HG03045 (cell line): ENCODE measurements around the gene EPS8.

Source experiments
- ATAC-seq: cut with Tn5 transposase; IDR thresholded peaks from one replicate; pipeline ENCODE4 v1.9.1; 2021; ENCODE audit warnings: mild to moderate bottlenecking, moderate library complexity; ENCODE audit not compliant: unreplicated experiment

Gene EPS8

DNA sequence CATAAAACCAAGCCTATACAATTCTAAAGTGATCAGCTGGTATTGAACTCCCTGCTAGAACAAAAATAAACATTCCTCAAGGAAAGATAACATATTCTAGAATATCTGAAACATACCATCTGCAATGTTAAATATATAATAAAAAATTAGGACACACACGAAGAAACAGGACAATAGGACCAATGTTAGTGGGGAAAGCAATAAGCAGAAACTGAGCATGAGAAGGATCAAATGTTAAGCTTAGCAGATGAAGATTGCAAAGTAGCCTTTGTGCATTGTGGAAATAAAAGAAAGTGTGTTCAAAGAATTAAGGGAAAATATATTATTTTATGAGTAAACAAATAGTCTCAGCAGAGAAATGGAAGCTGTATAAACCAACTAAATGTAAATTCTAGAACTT lies 180.8 kb downstream of the EPS8 start:
- no peak for ATAC-seq

DNA sequence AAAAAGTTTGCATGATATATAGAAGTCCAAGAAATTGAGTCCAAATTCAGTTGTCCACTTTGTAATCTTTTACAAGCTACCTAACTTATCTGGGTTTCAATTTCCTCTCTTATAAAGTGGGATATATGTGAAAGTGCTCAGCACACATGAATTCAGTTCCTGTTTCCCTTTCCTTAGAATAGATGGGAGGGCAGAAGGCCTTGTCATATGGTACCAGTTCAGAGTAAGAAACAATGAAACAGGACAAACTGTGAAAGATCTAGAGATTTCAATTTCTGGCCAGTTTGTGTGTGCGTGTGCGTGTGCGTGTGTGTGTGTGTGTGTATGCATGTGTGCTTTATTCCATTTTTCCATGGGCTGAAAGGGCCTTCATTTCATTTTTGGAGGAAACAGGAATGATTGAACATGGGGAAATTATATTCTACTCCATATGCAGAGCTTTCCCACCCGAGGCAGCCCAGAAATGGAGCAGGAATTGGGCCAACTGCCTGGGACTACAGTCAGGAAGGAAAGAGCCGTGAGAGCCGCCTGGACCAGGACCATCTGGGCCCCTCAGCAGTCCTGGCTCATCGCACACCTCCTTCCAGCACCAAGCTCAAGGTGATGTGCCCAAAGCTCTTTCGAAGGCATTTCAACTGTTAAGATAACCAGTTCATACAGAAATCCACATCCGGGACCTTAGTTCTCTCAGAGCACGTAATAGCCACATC lies 183.2 kb downstream of the EPS8 start:
- ATAC-seq, result no peak

DNA sequence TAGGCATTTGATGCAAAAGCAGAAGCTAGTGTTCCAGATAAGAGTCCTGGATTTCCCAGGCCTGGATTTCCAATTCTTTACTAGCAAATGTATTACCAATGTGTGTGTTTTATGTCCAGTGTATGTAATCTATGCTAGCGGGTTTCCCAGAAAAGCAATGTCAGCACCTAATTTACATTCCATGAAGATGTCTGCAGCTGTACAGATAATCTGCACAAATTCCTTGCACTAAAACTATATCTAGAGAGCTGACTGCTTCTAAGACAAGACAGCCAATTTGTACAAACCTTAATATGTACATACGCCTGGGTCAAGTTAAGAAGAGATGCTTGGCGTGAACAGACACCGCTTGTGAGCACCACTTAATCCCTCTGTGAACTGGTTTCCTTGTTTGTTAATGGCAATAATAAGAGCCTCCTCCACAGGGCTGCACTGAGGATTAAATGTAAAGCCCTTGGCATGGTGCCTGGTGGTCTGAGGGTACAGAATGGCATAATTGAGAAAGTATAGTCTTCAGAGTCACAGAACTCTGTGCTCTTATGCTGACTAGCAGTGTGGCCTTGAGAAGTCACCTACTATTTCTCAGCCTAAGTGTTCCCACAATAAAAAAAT lies 185.6 kb downstream of the EPS8 start:
- no peak for ATAC-seq

DNA sequence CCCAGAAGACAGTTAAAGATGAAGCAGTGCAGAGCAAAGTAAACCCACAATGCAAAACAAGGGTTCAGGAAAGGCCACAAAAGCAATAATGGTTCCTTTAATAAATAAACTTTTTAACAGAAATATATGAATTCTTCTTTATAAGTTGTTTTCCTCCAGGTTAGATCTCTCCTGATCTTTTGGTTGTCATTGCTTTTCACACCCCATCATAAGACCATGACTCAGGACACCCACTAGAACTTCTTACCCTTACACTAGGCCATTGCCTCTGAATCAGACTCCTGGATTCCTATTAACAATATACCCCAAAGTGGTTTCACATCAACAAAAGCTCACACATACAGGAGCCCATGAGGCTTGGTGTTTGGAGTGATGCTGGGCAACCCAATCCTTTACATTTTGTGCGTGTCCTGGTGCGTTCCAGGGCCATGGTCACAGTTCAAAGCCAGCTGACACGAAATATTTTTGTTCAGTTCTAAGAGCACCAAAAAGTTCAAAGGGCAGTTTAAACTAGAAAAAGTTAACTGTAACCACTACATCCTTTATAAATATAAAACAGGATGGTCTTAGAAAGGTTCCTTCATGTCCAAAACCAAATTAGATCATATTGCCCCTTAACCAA lies 187.0 kb downstream of the EPS8 start:
- no peak for ATAC-seq

DNA sequence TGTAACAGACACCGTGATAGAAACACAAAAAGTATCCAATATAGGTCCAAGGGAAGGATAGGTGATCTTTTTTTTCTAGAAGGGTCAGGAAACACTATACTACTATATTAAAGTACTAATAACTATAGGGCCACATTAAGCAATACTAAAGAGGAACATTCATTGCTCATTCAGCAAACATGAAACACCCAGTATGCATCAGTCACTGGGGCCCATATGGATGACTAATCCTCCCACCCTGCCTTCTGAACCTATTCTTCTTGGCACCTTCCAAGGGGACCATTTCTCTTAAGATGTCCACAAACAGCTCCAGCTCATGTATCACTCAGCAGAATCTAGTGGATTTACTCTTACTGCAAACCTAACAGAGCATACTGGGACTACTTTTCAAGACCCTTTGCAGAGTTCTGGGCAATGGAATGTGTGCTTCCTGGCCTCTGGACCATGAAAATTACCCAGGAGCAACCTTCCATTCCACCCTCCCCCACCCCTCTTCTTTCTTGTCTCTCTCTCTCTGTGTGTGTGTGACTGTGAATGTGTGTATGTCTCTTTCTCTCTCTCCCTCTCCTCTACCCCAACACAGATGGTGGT lies 187.9 kb downstream of the EPS8 start:
- no peak for ATAC-seq

DNA sequence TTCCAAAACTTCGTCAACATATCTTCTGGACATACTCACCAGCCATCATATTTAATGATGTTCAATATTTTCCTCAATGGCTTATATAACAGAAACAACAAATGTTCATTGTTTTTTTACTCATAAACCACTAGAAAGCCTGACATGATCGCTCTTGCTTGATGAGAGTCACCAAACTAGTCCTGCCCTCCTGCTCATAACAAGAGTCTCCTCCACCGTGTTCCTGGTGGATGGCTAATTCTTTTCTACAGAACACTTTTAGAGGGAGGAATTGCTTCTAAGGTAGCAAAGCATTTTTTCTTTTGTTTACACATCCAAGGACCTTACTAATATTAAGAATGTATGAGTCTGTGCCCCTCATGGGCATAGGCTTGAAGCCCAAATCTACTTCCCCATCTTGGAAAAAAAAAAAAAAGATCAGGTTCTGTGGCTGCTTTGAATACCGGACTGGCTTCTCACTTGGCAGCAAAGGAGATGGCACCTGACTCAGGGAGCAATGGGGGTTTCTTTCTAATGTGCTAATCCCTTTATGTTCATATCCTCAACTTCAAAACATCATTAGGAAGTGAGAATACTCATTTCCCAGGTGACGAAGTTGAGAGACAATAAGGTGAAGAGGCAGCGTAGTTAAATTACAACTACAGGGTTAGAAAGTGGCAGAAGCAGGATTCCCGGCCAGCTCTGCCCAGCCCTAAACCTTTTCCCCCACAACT lies 188.8 kb downstream of the EPS8 start:
- no peak for ATAC-seq

DNA sequence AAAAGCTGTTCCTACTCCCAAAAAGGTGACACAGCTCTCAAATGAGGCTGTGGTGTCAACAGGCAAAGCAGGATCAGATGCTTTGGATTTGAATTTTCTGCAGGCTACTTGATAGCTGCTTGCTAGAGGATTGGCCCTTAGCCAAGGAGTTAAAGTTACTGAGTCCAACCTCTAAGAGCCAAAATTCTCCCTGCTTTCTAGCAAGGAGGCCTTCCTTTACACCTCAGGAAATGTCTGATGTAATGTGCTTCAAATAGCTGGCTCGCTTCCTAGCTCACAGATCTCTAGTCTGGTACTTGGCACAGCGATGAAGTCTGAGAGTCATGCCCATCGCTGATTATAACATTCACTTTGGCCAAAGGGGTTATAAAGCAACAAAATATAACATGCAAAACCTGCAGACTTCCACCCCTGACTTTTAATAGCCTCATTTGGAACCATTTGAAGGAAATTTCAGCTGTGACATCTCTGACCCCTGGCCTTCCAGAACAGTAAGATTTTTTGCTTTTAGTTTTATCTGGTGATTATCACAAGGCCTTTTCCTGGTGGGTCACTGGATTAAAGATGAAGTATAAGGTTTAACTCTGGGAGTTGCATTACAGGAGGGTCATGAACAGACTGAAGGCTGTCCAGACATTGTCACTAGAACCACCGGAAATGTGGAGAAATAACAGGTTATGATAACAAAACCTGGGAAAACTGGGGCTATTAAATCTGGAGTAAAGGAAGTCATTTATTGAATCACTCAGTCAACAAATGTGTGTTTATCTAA lies 189.7 kb downstream of the EPS8 start:
- no peak for ATAC-seq

DNA sequence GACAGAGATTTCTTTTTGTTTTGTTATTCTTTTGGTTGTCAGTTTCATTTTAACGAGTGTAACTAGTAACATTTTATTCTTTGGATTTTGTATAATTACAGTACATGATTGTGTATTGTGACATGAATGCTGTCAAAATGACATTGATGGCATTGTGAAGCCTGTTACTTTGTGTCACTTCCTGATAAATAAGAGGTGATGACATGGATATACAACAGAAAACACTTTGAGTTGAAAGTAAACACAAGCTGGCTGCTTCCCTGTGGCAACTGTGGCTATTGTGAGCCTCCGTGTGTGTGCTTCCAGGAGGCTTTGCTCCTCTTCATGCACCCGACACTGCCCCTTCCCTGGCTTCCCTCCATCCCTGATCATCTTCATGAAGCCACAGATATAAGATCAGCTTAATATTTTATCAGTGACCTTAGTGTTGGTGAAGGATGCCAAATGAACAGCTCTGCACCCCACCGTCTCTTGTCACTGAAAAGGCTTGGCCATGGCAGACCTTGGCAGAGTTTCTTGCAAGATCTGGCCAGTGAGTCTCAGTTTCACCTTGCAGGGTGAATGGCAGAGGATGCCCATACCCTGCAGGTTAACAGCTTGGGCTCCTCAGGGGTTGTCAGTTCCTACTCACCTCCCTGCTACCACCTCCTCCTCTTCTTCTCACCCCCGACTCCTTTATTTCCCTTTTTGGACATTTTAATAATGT lies 191.9 kb downstream of the EPS8 start:
- ATAC-seq, result no peak

DNA sequence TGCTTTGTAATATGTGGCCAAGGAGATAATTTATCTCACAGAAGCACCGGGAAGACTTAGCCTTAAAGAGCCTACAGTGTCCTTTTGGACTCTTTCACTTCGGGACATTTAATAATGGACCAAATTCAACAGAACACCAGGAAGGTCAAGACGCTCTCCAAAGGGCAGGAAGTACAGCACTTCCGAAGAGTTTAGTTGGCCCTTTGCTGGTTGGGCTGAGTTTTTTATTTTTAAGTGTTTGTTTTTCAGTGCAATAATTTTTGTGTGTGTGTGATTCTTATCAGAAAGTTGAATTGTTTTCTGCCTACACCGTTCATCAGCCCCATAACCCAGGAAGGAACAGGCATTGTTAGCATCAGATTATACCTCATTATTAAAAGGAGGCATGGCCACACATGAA lies 193.0 kb downstream of the EPS8 start:
- no peak for ATAC-seq

DNA sequence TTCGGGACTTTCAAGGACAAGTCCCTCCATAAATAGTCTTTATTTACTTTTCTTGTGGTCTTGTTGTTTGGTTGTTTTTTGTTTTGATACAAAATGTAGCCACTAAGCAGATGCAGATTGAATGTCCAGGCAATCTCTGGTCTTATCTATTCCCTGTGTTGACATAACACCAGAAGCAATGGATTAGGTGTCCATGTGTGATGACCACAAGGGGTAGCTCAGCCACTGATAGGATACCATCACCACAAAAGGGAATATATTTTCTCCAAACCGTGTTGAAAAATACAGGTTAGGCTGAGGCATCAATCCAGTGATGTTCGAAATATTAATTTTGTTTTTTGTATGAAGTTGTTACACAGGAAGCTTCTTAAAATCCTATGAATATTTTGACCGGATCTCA lies 196.3 kb downstream of the EPS8 start:
- no peak for ATAC-seq

DNA sequence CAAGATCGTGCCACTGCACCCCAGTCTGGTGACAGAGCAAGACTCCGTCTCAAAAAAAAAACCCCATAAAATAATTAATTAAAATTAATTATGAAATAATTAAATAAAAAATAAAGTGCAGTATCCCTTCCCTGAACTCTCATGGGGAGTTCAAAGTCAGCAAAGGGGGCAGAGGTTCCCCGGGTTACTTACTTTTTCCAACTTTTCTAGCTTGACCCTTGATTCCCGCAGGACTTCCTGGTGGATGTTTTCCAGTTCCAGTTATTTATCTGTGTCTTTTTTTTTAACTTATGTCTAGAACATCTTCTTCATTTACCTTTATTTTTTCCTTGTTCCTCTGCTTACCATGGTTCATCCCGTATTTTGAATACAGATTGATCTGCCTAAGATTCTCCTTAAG lies 197.4 kb downstream of the EPS8 start:
- ATAC-seq, result no peak

DNA sequence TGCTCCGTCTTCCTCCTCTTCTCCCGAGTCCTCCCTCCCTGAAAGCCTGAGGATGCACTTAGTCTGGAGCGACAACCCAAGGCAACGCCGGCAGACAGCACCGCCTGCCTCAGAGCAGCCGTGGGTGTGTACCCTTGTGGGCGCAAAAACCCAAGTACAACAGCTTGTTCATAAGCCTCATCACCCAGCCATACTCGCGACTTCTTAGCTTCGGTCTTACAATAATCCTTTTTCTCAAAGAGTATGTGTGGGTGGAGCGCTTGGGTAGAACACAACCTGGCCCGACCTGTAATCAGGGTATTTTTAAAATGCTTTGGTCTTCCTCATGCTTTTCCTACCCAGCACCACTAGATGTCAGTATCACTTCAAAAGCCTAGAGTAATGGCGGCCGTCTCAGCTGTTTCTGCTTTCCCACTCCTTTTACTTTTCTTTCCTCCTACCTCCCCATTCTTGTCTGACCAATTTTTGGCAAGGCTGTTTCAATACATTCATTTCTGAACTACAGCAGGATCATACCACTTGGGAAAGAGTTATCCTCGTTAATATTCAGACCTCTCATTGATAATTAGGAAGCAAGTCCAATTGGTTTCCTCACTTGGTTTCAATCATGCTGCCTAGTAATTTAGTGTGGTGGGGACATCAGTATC lies 198.9 kb downstream of the EPS8 start:
- ATAC-seq, result peak; percentile 93

DNA sequence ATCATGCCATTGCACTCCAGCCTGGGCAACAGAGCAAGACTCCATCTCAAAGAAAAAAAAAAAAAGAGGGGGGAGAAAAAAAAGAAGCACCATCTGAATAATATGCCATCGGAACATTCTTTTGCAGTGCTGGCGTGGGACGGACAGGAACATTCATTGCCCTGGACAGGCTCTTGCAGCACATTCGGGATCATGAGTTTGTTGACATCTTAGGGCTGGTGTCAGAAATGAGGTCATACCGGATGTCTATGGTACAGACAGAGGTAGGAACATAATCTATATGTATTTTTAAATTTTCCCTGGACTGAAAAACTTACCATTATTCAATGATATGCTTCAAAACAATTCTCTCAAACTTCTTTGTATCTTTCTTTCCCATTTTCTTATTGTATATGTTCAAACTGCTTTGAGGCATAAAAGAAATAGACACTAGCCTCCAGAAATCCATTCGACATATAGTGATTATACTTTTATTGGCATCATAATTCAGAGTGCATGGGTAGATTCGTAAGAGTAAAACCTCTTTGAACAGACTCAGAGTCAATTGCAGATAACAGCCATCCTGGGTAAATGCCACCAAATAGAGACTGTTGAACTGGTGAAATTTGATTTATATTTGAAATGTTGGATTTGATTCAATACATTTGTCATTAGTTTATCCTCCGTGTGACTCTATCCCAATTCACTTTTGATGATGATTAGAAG lies 199.7 kb downstream of the EPS8 start:
- no peak for ATAC-seq

DNA sequence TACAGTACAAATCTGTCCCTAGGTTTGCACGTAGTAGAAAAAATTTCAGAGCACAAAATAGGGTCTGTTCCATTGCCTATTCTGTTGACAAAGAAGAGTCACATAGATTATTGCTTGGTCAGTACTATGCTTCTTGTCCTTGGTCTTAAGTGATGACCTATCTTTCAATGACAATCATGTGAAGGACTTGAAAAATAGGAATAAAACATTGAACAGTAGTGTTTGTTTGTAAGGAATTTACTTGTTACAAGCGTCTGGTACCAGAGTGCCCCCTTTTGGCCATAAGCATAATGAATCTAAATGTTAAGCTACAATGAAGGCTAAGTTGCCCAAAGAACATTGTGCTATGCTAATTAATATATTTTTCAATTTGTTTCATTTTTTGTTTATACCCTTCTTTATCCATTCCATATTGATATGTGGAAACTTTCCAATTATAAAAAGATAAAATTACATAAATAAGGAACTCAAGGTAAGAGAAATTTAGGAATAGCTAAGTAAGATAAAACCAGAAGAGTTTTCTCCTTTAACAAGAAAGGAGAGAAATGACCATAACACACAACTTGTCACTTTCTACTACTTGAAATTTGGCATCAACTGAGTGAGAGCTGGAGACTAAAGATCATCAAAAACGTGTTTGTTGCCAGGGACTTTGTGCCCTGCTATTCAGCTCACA lies 204.7 kb downstream of the EPS8 start:
- ATAC-seq, result no peak

DNA sequence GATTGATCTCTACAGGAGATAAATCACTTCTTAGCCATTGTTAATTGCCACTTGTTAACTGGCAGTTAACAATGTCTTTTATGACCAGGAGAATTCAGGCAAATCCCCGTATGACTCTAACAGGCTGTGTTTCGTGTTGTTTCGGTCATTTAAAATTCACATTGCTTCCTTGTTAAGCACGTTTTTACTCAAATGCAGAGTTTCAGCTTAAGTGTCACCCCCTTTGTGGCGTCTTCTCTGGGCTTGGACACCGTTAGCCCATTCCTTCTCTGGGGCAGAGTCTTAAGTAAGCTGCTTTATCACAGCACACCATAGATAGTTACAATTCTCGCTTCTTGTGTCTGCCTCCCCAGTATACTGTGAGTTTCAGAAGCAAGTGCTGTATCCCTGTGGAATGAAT lies 205.4 kb downstream of the EPS8 start:
- no peak for ATAC-seq

DNA sequence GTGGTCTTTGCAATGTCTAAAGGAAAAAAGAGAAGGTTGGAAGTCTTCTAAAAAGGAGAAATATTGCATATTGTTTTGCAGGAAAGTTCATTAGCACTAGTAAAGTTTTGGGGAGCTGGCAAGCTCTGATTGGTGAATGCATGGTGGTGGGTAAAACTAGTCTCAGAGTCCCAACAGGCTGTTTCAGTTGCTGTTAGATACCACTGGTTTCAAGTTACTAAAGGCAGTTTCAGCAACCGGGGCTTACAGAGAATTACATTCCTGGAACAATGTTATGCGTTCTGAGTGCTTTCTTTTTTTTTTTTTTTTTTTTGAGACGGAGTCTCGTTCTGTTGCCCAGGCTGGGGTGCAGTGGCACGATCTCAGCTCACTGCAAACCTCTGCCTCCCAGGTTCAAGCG lies 208.2 kb downstream of the EPS8 start:
- ATAC-seq, result no peak

DNA sequence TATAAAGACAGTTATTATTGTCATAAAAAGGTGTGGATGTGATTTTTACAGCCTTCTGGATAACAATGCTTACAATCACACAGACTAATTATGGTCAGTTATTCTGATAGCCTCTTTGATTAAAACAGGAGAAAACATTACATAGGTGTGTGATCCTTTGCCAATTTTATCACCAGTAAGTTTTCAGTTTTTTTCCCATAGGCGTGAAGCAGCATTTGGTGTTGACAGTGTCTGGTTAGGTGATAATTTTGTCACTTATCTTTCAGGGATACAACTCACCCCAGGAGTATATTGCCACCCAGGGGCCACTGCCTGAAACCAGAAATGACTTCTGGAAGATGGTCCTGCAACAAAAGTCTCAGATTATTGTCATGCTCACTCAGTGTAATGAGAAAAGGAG lies 208.8 kb downstream of the EPS8 start:
- no peak for ATAC-seq
